GM13976 (cell line): Measurements from ENCODE around the gene CADM2.

Experiments
- DNase-seq: peaks from one replicate; pipeline ENCODE4 v3.0.0; 2012; ENCODE audit warnings: low spot score
- CTCF ChIP-seq: IDR thresholded peaks from 2 replicates; pipeline ENCODE4 v1.5.1; 2012; ENCODE audit warnings: borderline replicate concordance, mild to moderate bottlenecking; ENCODE audit not compliant: insufficient read depth; ENCODE audit errors: extremely low read depth, missing control alignments, control extremely low read depth
- in situ Hi-C: fragments of 300-500 bp; cut with MboI; formaldehyde crosslinking; loops from one replicate; pipeline ENCODE4 v1.12.0; 2022; ENCODE audit warnings: low sequenced_read_pairs, mixed read lengths, inconsistent platforms; ENCODE audit not compliant: unreplicated experiment

CADM2 gene

GRCh38 chr3:85475346-85475745 is 516.6 kb downstream of the CADM2 start:
- TF ChIP-seq CTCF, result no peak
- in situ Hi-C loops, result no loop called here
- no peak for DNase-seq

- DNase-seq, result no peak
- TF ChIP-seq CTCF, result no peak
- in situ Hi-C loops, result no loop called here
Measured at GRCh38 chr3:85476891-85477495, 518.2 kb downstream of the CADM2 start.

- DNase-seq, result no peak
- in situ Hi-C loops, result no loop called here
- no peak for TF ChIP-seq CTCF
Measured at GRCh38 chr3:85481411-85482212, 522.8 kb downstream of the CADM2 start.

- no peak for DNase-seq
- TF ChIP-seq CTCF, result no peak
- in situ Hi-C loops, result no loop called here
Measured at GRCh38 chr3:85482213-85482490, 523.4 kb downstream of the CADM2 start.

GRCh38 chr3:85483986-85484385 is 525.2 kb downstream of the CADM2 start:
- DNase-seq, result no peak
- TF ChIP-seq CTCF, result no peak
- in situ Hi-C loops, result no loop called here

GRCh38 chr3:85487375-85487774 is 528.6 kb downstream of the CADM2 start:
- no peak for DNase-seq
- no peak for TF ChIP-seq CTCF
- in situ Hi-C loops, result no loop called here

- DNase-seq, result no peak
- in situ Hi-C loops, result no loop called here
Measured at GRCh38 chr3:85495602-85496001, 536.8 kb downstream of the CADM2 start.

More at GRCh38 chr3:85495602-85496001, 536.8 kb downstream of the CADM2 start:
- TF ChIP-seq CTCF, result no peak
